K562 (cell line): ENCODE measurements around the gene CMTM8. TPM values are rescaled to one million over a fixed set of nuclear protein-coding genes. Genes with fewer than 3 reads are reported as not detected.

Experiments used
- ATAC-seq: fragments of 200-7000 bp; cut with Tn5 transposase; 3 replicates; pipeline ENCODE4 v1.9.1; 2020; ENCODE audit warnings: moderate library complexity
- BruUV-seq: library from RNA; stranded (reverse); fragments of 400-500 nt; replicated peaks from 2 replicates; lab custom pipeline; 2021; lab: Mats Ljungman, UMichigan
- CTCF ChIA-PET: fragments of 300-600 bp; formaldehyde crosslinking; extraction: SDS; loops from one replicate; lab custom pipeline; 2021; ENCODE audit warnings: low intra/inter-chr PET ratio; lab: Yijun Ruan, JAX
- POLR2A ChIA-PET: fragments of 300-600, 350-650 bp; sonication (Branson Sonifier 250); formaldehyde crosslinking; extraction: SDS; loops from one replicate; lab custom pipeline; 2021; ENCODE audit warnings: antibody characterized with exemption, inconsistent platforms; lab: Yijun Ruan, JAX
- DNase-seq, 4 experiments: peaks; one replicate each; pipeline versions ENCODE4 v3.0.0 to v3.0.0-alpha.2; 2011 to 2018; ENCODE audit warnings: low spot score in 3 of 4, mixed read lengths in 3 of 4; ENCODE audit errors: extremely low read depth in 1 of 4
- FAIRE-seq: peaks from 2 replicates; lab custom pipeline; 2011; peaks lifted over from hg19 to GRCh38; lab: Jason Lieb, UNC
- H2AFZ ChIP-seq: 2 replicates; pipeline ENCODE4 v1.6.0; 2011; ENCODE audit warnings: low read depth, low read length, control low read depth, inconsistent platforms
- H3K27ac ChIP-seq: fragments of 200-600 bp; 3 replicates; pipeline ENCODE4 v1.8.0; 2011; ENCODE audit warnings: low read depth, mild to moderate bottlenecking, control low read depth, inconsistent platforms, low read length, moderate library complexity, mixed read lengths; ENCODE audit errors: extremely low read depth
- H3K27me3 ChIP-seq, 2 experiments: fragments of 300-600 bp in 1 of 2; 2 replicates in 1 of 2; 3 replicates in 1 of 2; pipeline versions ENCODE4 v1.6.0 to v1.8.0; 2011; ENCODE audit warnings: inconsistent platforms in 2 of 2, low read length in 2 of 2, mild to moderate bottlenecking in 1 of 2, mixed read lengths in 1 of 2, moderate library complexity in 1 of 2; ENCODE audit not compliant: control insufficient read depth in 2 of 2, insufficient read depth in 2 of 2
- H3K36me3 ChIP-seq: fragments of 300-600 bp; 3 replicates; pipeline ENCODE4 v1.8.0; 2011; ENCODE audit warnings: mild to moderate bottlenecking, low read length, inconsistent platforms; ENCODE audit not compliant: control insufficient read depth, insufficient read depth
- H3K4me1 ChIP-seq, 2 experiments: fragments of 200-600 bp in 1 of 2; replicated peaks in 1 of 2; 2 replicates in 1 of 2; 3 replicates in 1 of 2; pipeline versions ENCODE4 v1.5.1 to v1.8.0; 2011; ENCODE audit warnings: inconsistent platforms in 2 of 2, low read length in 2 of 2, mild to moderate bottlenecking in 1 of 2, mixed read lengths in 1 of 2, moderate library complexity in 1 of 2; ENCODE audit not compliant: control insufficient read depth in 2 of 2, insufficient read depth in 2 of 2
- H3K4me2 ChIP-seq: 2 replicates; pipeline ENCODE4 v1.6.1; 2011; ENCODE audit warnings: low read length, control low read depth, inconsistent platforms, mixed read lengths; ENCODE audit not compliant: insufficient read depth
- H3K4me3 ChIP-seq: fragments of 200-600 bp; sonication (generic), shearing (Covaris generic); 2 replicates; pipeline ENCODE4 v1.5.1; 2016; ENCODE audit warnings: control low read depth, inconsistent platforms
- H3K79me2 ChIP-seq: fragments of 200-600 bp; 3 replicates; pipeline ENCODE4 v1.8.0; 2011; ENCODE audit warnings: low read length, inconsistent platforms; ENCODE audit not compliant: control insufficient read depth, insufficient read depth
- H3K9ac ChIP-seq, 2 experiments: 2 replicates each; pipeline versions ENCODE4 v1.6.0 to v1.6.1; 2011; ENCODE audit warnings: low read depth in 2 of 2, low read length in 2 of 2, control low read depth in 1 of 2, inconsistent platforms in 1 of 2, mild to moderate bottlenecking in 1 of 2, mixed read lengths in 1 of 2; ENCODE audit not compliant: insufficient read depth in 1 of 2
- H3K9me1 ChIP-seq: one replicate; pipeline ENCODE4 v1.6.0; 2011; ENCODE audit warnings: inconsistent platforms, mild to moderate bottlenecking, low read length, moderate library complexity; ENCODE audit not compliant: control insufficient read depth, insufficient read depth
- H3K9me3 ChIP-seq: replicated peaks from 2 replicates; pipeline ENCODE4 v1.5.1; 2011; ENCODE audit warnings: low read depth, low read length, inconsistent platforms; ENCODE audit not compliant: control insufficient read depth, insufficient read depth
- H4K20me1 ChIP-seq: replicated peaks from 2 replicates; pipeline ENCODE4 v1.6.1; 2011; ENCODE audit warnings: low read length, inconsistent platforms, mixed read lengths; ENCODE audit not compliant: control insufficient read depth, insufficient read depth
- BCLAF1 ChIP-seq, 2 experiments: fragments of 450-650 bp in 1 of 2; IDR thresholded peaks; 2 replicates each; pipeline ENCODE4 v1.6.1; 2011 to 2017; ENCODE audit warnings: low read depth in 2 of 2, antibody characterized with exemption in 1 of 2, borderline replicate concordance in 1 of 2, low read length in 1 of 2, mild to moderate bottlenecking in 1 of 2, mixed read lengths in 1 of 2; ENCODE audit not compliant: control insufficient read depth in 1 of 2
- DPF2 ChIP-seq: fragments of 450-650 bp; IDR thresholded peaks from 2 replicates; pipeline ENCODE4 v1.6.1; 2016
- KDM1A ChIP-seq, 2 experiments: fragments of 450-650 bp; IDR thresholded peaks; 2 replicates each; pipeline ENCODE4 v1.6.1; 2016; ENCODE audit warnings: mild to moderate bottlenecking in 2 of 2
- LARP7 ChIP-seq: fragments of 450-650 bp; IDR thresholded peaks from 2 replicates; pipeline ENCODE4 v1.6.1; 2016
- MBD2 ChIP-seq: sonication (generic); IDR thresholded peaks from 2 replicates; pipeline ENCODE4 v1.6.1; 2016; ENCODE audit warnings: low read depth, borderline replicate concordance
- MYNN ChIP-seq, 2 experiments: sonication (generic); formaldehyde crosslinking in 1 of 2; IDR thresholded peaks; 2 replicates each; pipeline versions ENCODE4 v1.5.0 to v1.6.1; 2016 to 2020; ENCODE audit warnings: antibody characterized with exemption in 1 of 2, missing genetic modification reagents in 1 of 2
- SETDB1 ChIP-seq: IDR thresholded peaks from one replicate; pipeline ENCODE4 v1.6.1; 2012; ENCODE audit warnings: low read length, control low read depth, inconsistent platforms
- ZBTB11 ChIP-seq, 3 experiments: fragments of 200-800 bp in 1 of 3; fragments of 250-450 bp in 1 of 3; fragments of 450-650 bp in 1 of 3; sonication (Bioruptor Pico) in 1 of 3; sonication (Bioruptor generic) in 1 of 3; formaldehyde crosslinking in 1 of 3; IDR thresholded peaks; 2 replicates each; pipeline versions ENCODE4 v1.6.1 to v1.8.0; 2016 to 2022; ENCODE audit warnings: mild to moderate bottlenecking in 2 of 3, missing genetic modification characterization in 2 of 3, missing compliant biosample characterization in 1 of 3, moderate library complexity in 1 of 3
- whole genome bisulfite sequencing: fragments of 100-300 bp; shearing (Covaris generic); methylation state at CpG from one replicate; pipeline ENCODE4 v1.1.6; 2016; ENCODE audit warnings: low coverage, mixed read lengths; ENCODE audit not compliant: insufficient coverage; ENCODE audit errors: missing lambda C conversion rate; 5-methylcytosine and 5-hydroxymethylcytosine counted together
- in situ Hi-C: fragments of 300-500 bp; cut with MboI; formaldehyde crosslinking; loops from 4 replicates; pipeline ENCODE4 v1.15.0; 2018; ENCODE audit warnings: inconsistent platforms, mixed read lengths
- intact Hi-C: fragments of 100-400 bp; cut with micrococcal nuclease; formaldehyde crosslinking; loops from 2 replicates; pipeline ENCODE4 v1.14.2; 2022
- polyA plus RNA-seq, 8 experiments: library from polyadenylated mRNA; depleted of rRNA in 4 of 8; stranded (reverse) in 5 of 8; unstranded in 3 of 8; fragments of >200 nt; fragmentation: Nextera tagmentation in 2 of 8; fragmentation: Illumina TruSeq in 1 of 8; extraction: Ambion mirVana in 2 of 8; extraction: Trizol in 1 of 8; gene quantifications; 2 replicates each; pipeline versions ENCODE4 v1.2.1 to v1.2.3, GENCODE V29; 2011 to 2014; ENCODE audit warnings: inconsistent platforms in 1 of 8, missing spikeins in 1 of 8
- total RNA-seq, 7 experiments: library from RNA; depleted of rRNA in 6 of 7; stranded (reverse); fragments of >200 nt in 6 of 7; fragmentation: Illumina TruSeq in 2 of 7; extraction: Trizol in 2 of 7; gene quantifications; 2 replicates each; pipeline versions ENCODE4 v1.2.1 to v1.2.3, GENCODE V29; 2011 to 2021; ENCODE audit warnings: low replicate concordance in 1 of 7

The CMTM8 gene
- total and polyA plus RNA-seq, 9 of the 15 experiments (the other 6 are each of a cell fraction or from before 2014, with no cell fraction given), result not detected

GRCh38 chr3:32375596-32375930 is 137.1 kb downstream of the CMTM8 start:
- Histone ChIP-seq H4K20me1 (no peaks in the 10 kb centered on the region), H3K27me3 (peaks cover 5 to 20% of the 10 kb centered on the region in 2 experiments), H3K9me1 (no peaks in the 10 kb centered on the region), H3K9me3 (no peaks in the 10 kb centered on the region), H3K27ac (no peak overlapping the region), H3K36me3 (no peaks in the 10 kb centered on the region), H3K79me2 (no peaks in the 10 kb centered on the region), H2AFZ (no peak overlapping the region), H3K4me3 (no peak overlapping the region), H3K9ac (no peak overlapping the region), H3K4me1 (no peaks in the 10 kb centered on the region), H3K4me2 (no peak overlapping the region)
- ATAC-seq, result no peak
- no peak for FAIRE-seq
- intact Hi-C loops (loop anchor here (1.0 to 10.0 kb wide), 2 partner anchors 24 to 289 kb away; no protein-coding TSS in a partner anchor), in situ Hi-C loops (loop anchor here (5.0 kb wide), 1 partner anchor 292 kb away; no protein-coding TSS in a partner anchor)
- no peak for TF ChIP-seq DPF2
- 2% methylated on average over 5 of the region's 5 CpGs for WGBS
- ChIA-PET POLR2A (interaction anchor here (1.1 kb wide), 1 partner anchor 35 kb away, joined by 3 read pairs; no protein-coding TSS in a partner anchor), CTCF (interaction anchor here (0.6 to 1.5 kb wide), 2 partner anchors 92 to 1189 kb away, joined by 3 to 8 read pairs; no protein-coding TSS in a partner anchor)
- DNase-seq, result no peak
- BruUV-seq, result no TSS peak

GRCh38 chr3:32376115-32376514 is 137.6 kb downstream of the CMTM8 start:
- Histone ChIP-seq H3K9me3 (no peaks in the 10 kb centered on the region), H3K9me1 (no peaks in the 10 kb centered on the region), H3K9ac (no peak overlapping the region), H4K20me1 (no peaks in the 10 kb centered on the region), H3K79me2 (no peaks in the 10 kb centered on the region), H3K4me2 (no peak overlapping the region), H3K4me3 (no peak overlapping the region), H3K27me3 (peaks cover 7 to 23% of the 10 kb centered on the region in 2 experiments), H2AFZ (no peak overlapping the region)
- WGBS, result 0% methylated on average over 2 of the region's 2 CpGs
- no TSS peak for BruUV-seq
- no peak for DNase-seq
- CTCF ChIA-PET, result interaction anchor here (1.5 kb wide), 1 partner anchor 91 kb away, joined by 8 read pairs; no protein-coding TSS in a partner anchor
- no peak for ATAC-seq
- intact Hi-C loops, result loop anchor here (10.0 kb wide), 1 partner anchor 289 kb away; no protein-coding TSS in a partner anchor
- TF ChIP-seq SETDB1 (no peak), ZBTB11 (CRISPR knock-in tag; IDR thresholded peaks at IDR 0.05) (no peak), BCLAF1 (IDR thresholded peaks at IDR 0.05; ENCODE audit: borderline replicate concordance in 1 of 2, control insufficient read depth in 1 of 2, low read depth in 2 of 2, low read length in 1 of 2) (no peak), KDM1A (IDR thresholded peaks at IDR 0.05) (no peak), MYNN (IDR thresholded peaks at IDR 0.05) (no peak), MYNN (CRISPR knock-in tag; IDR thresholded peaks at IDR 0.05) (no peak), MBD2 (no peak), LARP7 (no peak)
- TF ChIP-seq, all 486 proteins: peak for 0
- Histone ChIP-seq H3K4me1 (no peaks in the 10 kb centered on the region), H3K36me3 (no peaks in the 10 kb centered on the region), H3K27ac (no peak overlapping the region)
- no peak for FAIRE-seq
- POLR2A ChIA-PET, result no interaction called here
- in situ Hi-C loops, result loop anchor here (5.0 kb wide), 1 partner anchor 291 kb away; no protein-coding TSS in a partner anchor
